K562 (cell line): ENCODE measurements around the gene FRMPD4. TPM values are rescaled to one million over a fixed set of nuclear protein-coding genes. Genes with fewer than 3 reads are reported as not detected.

ENCODE experiments used
- ATAC-seq: fragments of 200-7000 bp; cut with Tn5 transposase; 3 replicates; pipeline ENCODE4 v1.9.1; 2020; ENCODE audit warnings: moderate library complexity
- BruUV-seq: library from RNA; stranded (reverse); fragments of 400-500 nt; replicated peaks from 2 replicates; lab custom pipeline; 2021; lab: Mats Ljungman, UMichigan
- CTCF ChIA-PET: fragments of 300-600 bp; formaldehyde crosslinking; extraction: SDS; loops from one replicate; lab custom pipeline; 2021; ENCODE audit warnings: low intra/inter-chr PET ratio; lab: Yijun Ruan, JAX
- POLR2A ChIA-PET: fragments of 300-600, 350-650 bp; sonication (Branson Sonifier 250); formaldehyde crosslinking; extraction: SDS; loops from one replicate; lab custom pipeline; 2021; ENCODE audit warnings: antibody characterized with exemption, inconsistent platforms; lab: Yijun Ruan, JAX
- DNase-seq, 4 experiments: peaks; one replicate each; pipeline versions ENCODE4 v3.0.0 to v3.0.0-alpha.2; 2011 to 2018; ENCODE audit warnings: low spot score in 3 of 4, mixed read lengths in 3 of 4; ENCODE audit errors: extremely low read depth in 1 of 4
- FAIRE-seq: peaks from 2 replicates; lab custom pipeline; 2011; peaks lifted over from hg19 to GRCh38; lab: Jason Lieb, UNC
- H2AFZ ChIP-seq: 2 replicates; pipeline ENCODE4 v1.6.0; 2011; ENCODE audit warnings: low read depth, low read length, control low read depth, inconsistent platforms
- H3K27ac ChIP-seq: fragments of 200-600 bp; 3 replicates; pipeline ENCODE4 v1.8.0; 2011; ENCODE audit warnings: low read depth, mild to moderate bottlenecking, control low read depth, inconsistent platforms, low read length, moderate library complexity, mixed read lengths; ENCODE audit errors: extremely low read depth
- H3K27me3 ChIP-seq, 2 experiments: fragments of 300-600 bp in 1 of 2; 2 replicates in 1 of 2; 3 replicates in 1 of 2; pipeline versions ENCODE4 v1.6.0 to v1.8.0; 2011; ENCODE audit warnings: inconsistent platforms in 2 of 2, low read length in 2 of 2, mild to moderate bottlenecking in 1 of 2, mixed read lengths in 1 of 2, moderate library complexity in 1 of 2; ENCODE audit not compliant: control insufficient read depth in 2 of 2, insufficient read depth in 2 of 2
- H3K36me3 ChIP-seq: fragments of 300-600 bp; 3 replicates; pipeline ENCODE4 v1.8.0; 2011; ENCODE audit warnings: mild to moderate bottlenecking, low read length, inconsistent platforms; ENCODE audit not compliant: control insufficient read depth, insufficient read depth
- H3K4me1 ChIP-seq, 2 experiments: fragments of 200-600 bp in 1 of 2; replicated peaks in 1 of 2; 2 replicates in 1 of 2; 3 replicates in 1 of 2; pipeline versions ENCODE4 v1.5.1 to v1.8.0; 2011; ENCODE audit warnings: inconsistent platforms in 2 of 2, low read length in 2 of 2, mild to moderate bottlenecking in 1 of 2, mixed read lengths in 1 of 2, moderate library complexity in 1 of 2; ENCODE audit not compliant: control insufficient read depth in 2 of 2, insufficient read depth in 2 of 2
- H3K4me2 ChIP-seq: 2 replicates; pipeline ENCODE4 v1.6.1; 2011; ENCODE audit warnings: low read length, control low read depth, inconsistent platforms, mixed read lengths; ENCODE audit not compliant: insufficient read depth
- H3K4me3 ChIP-seq: fragments of 200-600 bp; sonication (generic), shearing (Covaris generic); 2 replicates; pipeline ENCODE4 v1.5.1; 2016; ENCODE audit warnings: control low read depth, inconsistent platforms
- H3K79me2 ChIP-seq: fragments of 200-600 bp; 3 replicates; pipeline ENCODE4 v1.8.0; 2011; ENCODE audit warnings: low read length, inconsistent platforms; ENCODE audit not compliant: control insufficient read depth, insufficient read depth
- H3K9ac ChIP-seq, 2 experiments: 2 replicates each; pipeline versions ENCODE4 v1.6.0 to v1.6.1; 2011; ENCODE audit warnings: low read depth in 2 of 2, low read length in 2 of 2, control low read depth in 1 of 2, inconsistent platforms in 1 of 2, mild to moderate bottlenecking in 1 of 2, mixed read lengths in 1 of 2; ENCODE audit not compliant: insufficient read depth in 1 of 2
- H3K9me1 ChIP-seq: one replicate; pipeline ENCODE4 v1.6.0; 2011; ENCODE audit warnings: inconsistent platforms, mild to moderate bottlenecking, low read length, moderate library complexity; ENCODE audit not compliant: control insufficient read depth, insufficient read depth
- H3K9me3 ChIP-seq: replicated peaks from 2 replicates; pipeline ENCODE4 v1.5.1; 2011; ENCODE audit warnings: low read depth, low read length, inconsistent platforms; ENCODE audit not compliant: control insufficient read depth, insufficient read depth
- H4K20me1 ChIP-seq: replicated peaks from 2 replicates; pipeline ENCODE4 v1.6.1; 2011; ENCODE audit warnings: low read length, inconsistent platforms, mixed read lengths; ENCODE audit not compliant: control insufficient read depth, insufficient read depth
- C11orf30 ChIP-seq: fragments of 450-650 bp; IDR thresholded peaks from 2 replicates; pipeline ENCODE4 v1.6.1; 2016; ENCODE audit warnings: low read depth, mild to moderate bottlenecking
- CBFA2T3 ChIP-seq: fragments of 450-650 bp; IDR thresholded peaks from 2 replicates; pipeline ENCODE4 v1.6.1; 2017
- ESRRA ChIP-seq: fragments of 450-650 bp; IDR thresholded peaks from 2 replicates; pipeline ENCODE4 v1.6.1; 2014; ENCODE audit warnings: low read depth, mild to moderate bottlenecking, moderate library complexity, borderline replicate concordance
- MAFF ChIP-seq: IDR thresholded peaks from 2 replicates; pipeline ENCODE4 v1.6.1; 2012; ENCODE audit warnings: low read length, improper control_type of control experiment
- SAFB2 ChIP-seq: fragments of 200-400 bp; formaldehyde crosslinking; IDR thresholded peaks from 2 replicates; pipeline ENCODE4 v1.6.1; 2018; ENCODE audit warnings: borderline replicate concordance, low read length, low read depth, moderate library complexity; ENCODE audit not compliant: severe bottlenecking
- SNIP1 ChIP-seq: fragments of 450-650 bp; IDR thresholded peaks from 2 replicates; pipeline ENCODE4 v1.7.1; 2017; ENCODE audit warnings: low read depth, mild to moderate bottlenecking
- SP1 ChIP-seq: sonication (generic); formaldehyde crosslinking; IDR thresholded peaks from 2 replicates; pipeline ENCODE4 v1.8.1; 2022; ENCODE audit warnings: mild to moderate bottlenecking, missing genetic modification reagents
- TGIF2 ChIP-seq: sonication (generic); formaldehyde crosslinking; IDR thresholded peaks from 2 replicates; pipeline ENCODE4 v1.8.1; 2022; ENCODE audit warnings: mild to moderate bottlenecking, missing genetic modification reagents, moderate library complexity
- ZKSCAN8 ChIP-seq: fragments of 200-800 bp; sonication (Bioruptor generic); IDR thresholded peaks from 2 replicates; pipeline ENCODE4 v1.6.1; 2016; ENCODE audit warnings: missing genetic modification characterization, missing compliant biosample characterization
- ZNF140 ChIP-seq: fragments of 250-450 bp; sonication (Bioruptor Pico); IDR thresholded peaks from 2 replicates; pipeline ENCODE4 v1.8.0; 2021; ENCODE audit warnings: moderate library complexity, mild to moderate bottlenecking, inconsistent platforms
- in situ Hi-C: fragments of 300-500 bp; cut with MboI; formaldehyde crosslinking; loops from 4 replicates; pipeline ENCODE4 v1.15.0; 2018; ENCODE audit warnings: inconsistent platforms, mixed read lengths
- intact Hi-C: fragments of 100-400 bp; cut with micrococcal nuclease; formaldehyde crosslinking; loops from 2 replicates; pipeline ENCODE4 v1.14.2; 2022
- polyA plus RNA-seq, 8 experiments: library from polyadenylated mRNA; depleted of rRNA in 4 of 8; stranded (reverse) in 5 of 8; unstranded in 3 of 8; fragments of >200 nt; fragmentation: Nextera tagmentation in 2 of 8; fragmentation: Illumina TruSeq in 1 of 8; extraction: Ambion mirVana in 2 of 8; extraction: Trizol in 1 of 8; gene quantifications; 2 replicates each; pipeline versions ENCODE4 v1.2.1 to v1.2.3, GENCODE V29; 2011 to 2014; ENCODE audit warnings: inconsistent platforms in 1 of 8, missing spikeins in 1 of 8
- total RNA-seq, 7 experiments: library from RNA; depleted of rRNA in 6 of 7; stranded (reverse); fragments of >200 nt in 6 of 7; fragmentation: Illumina TruSeq in 2 of 7; extraction: Trizol in 2 of 7; gene quantifications; 2 replicates each; pipeline versions ENCODE4 v1.2.1 to v1.2.3, GENCODE V29; 2011 to 2021; ENCODE audit warnings: low replicate concordance in 1 of 7

The FRMPD4 gene
- total and polyA plus RNA-seq, 9 of the 15 experiments (the other 6 are each of a cell fraction or from before 2014, with no cell fraction given), result not detected

DNA sequence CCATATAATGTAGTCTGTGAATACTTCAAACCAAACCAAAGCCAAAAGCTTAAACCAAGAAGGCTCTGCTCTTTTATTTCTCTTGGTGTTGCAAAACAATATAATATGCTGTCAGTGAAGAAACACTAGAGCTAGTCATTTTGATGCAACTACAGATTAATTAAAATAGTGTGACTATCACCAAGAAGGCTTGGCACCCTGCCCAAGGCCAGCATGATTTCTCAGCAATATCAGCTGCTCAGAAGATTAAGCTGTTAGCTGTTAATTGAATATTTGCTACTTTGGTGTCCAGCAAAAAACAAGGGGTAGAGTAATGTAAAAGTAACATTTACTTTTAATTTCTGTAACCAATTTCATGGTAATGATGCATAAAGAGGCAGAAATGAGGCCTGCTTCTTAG is 548.1 kb downstream of the FRMPD4 start:
- Histone ChIP-seq H4K20me1 (no peaks in the 10 kb centered on the region), H3K79me2 (no peaks in the 10 kb centered on the region), H3K9me3 (no peaks in the 10 kb centered on the region), H3K4me2 (no peak overlapping the region), H2AFZ (no peak overlapping the region), H3K9ac (no peak overlapping the region), H3K36me3 (no peaks in the 10 kb centered on the region), H3K4me1 (no peaks in the 10 kb centered on the region), H3K4me3 (no peak overlapping the region), H3K27ac (no peak overlapping the region), H3K27me3 (peaks cover 0 to under 1% of the 10 kb centered on the region in 2 experiments; a peak in 1 of 5 replicates), H3K9me1 (no peaks in the 10 kb centered on the region)
- BruUV-seq, result no TSS peak
- in situ Hi-C loops (no loop called here), intact Hi-C loops (no loop called here)
- FAIRE-seq, result no peak
- POLR2A ChIA-PET, result no interaction called here
- ATAC-seq, result no peak
- DNase-seq, result no peak
- CTCF ChIA-PET, result no interaction called here
- TF ChIP-seq SP1 (CRISPR knock-in tag) (no peak), SNIP1 (no peak), C11orf30 (no peak), ZKSCAN8 (CRISPR knock-in tag) (no peak), ZNF140 (no peak), TGIF2 (CRISPR knock-in tag) (no peak), SAFB2 (no peak), CBFA2T3 (no peak), MAFF (no peak), ESRRA (no peak)
